Parathyroid adenoma (tissue), 2 donors: ENCODE results near the gene LSM2.

ENCODE experiments used
- H2AFZ ChIP-seq: fragments of 300-600 bp; sonication (generic); one replicate; pipeline ENCODE4 v1.7.0; 2017; ENCODE audit warnings: antibody characterized with exemption, mild to moderate bottlenecking
- H3K27ac ChIP-seq: fragments of 300-600 bp; sonication (generic); one replicate; pipeline ENCODE4 v1.7.0; 2017
- H3K27me3 ChIP-seq: fragments of 300-600 bp; sonication (generic); one replicate; pipeline ENCODE4 v1.7.0; 2017; ENCODE audit warnings: low read length; ENCODE audit not compliant: control insufficient read depth, insufficient read depth
- H3K36me3 ChIP-seq: fragments of 300-600 bp; sonication (generic); one replicate; pipeline ENCODE4 v1.7.0; 2017; ENCODE audit warnings: low read length; ENCODE audit not compliant: control insufficient read depth, insufficient read depth
- H3K4me1 ChIP-seq: fragments of 300-600 bp; sonication (generic); one replicate; pipeline ENCODE4 v1.7.0; 2017; ENCODE audit warnings: control low read depth
- H3K4me2 ChIP-seq: fragments of 300-600 bp; sonication (generic); one replicate; pipeline ENCODE4 v1.7.0; 2017; ENCODE audit warnings: low read length
- H3K4me3 ChIP-seq: fragments of 300-600 bp; sonication (generic); one replicate; pipeline ENCODE4 v1.7.0; 2017; ENCODE audit warnings: low read depth, low read length
- H3K79me2 ChIP-seq: fragments of 300-600 bp; sonication (generic); one replicate; pipeline ENCODE4 v1.7.0; 2017; ENCODE audit warnings: control low read depth
- H3K9ac ChIP-seq: fragments of 300-600 bp; sonication (generic); one replicate; pipeline ENCODE4 v1.7.0; 2017; ENCODE audit warnings: mild to moderate bottlenecking
- H3K9me3 ChIP-seq: fragments of 300-600 bp; sonication (generic); one replicate; pipeline ENCODE4 v1.7.0; 2017; ENCODE audit warnings: low read length; ENCODE audit not compliant: control insufficient read depth
- CTCF ChIP-seq: fragments of 300-600 bp; sonication (generic); IDR thresholded peaks from one replicate; pipeline ENCODE4 v1.7.0; 2017; ENCODE audit warnings: antibody characterized with exemption, mild to moderate bottlenecking
- donor health status: primary hyperparathyroidism.

LSM2 gene

GRCh38 chr6:31799781-31800180 lies 7.0 kb downstream of the LSM2 start:
- H3K9ac ChIP-seq = no peak overlapping the region
- no peaks in the 10 kb centered on the region for H3K79me2 ChIP-seq
- no peaks in the 10 kb centered on the region for H3K36me3 ChIP-seq
- H2AFZ ChIP-seq = no peak overlapping the region
- H3K27me3 ChIP-seq = no peaks in the 10 kb centered on the region
- H3K4me3 ChIP-seq = no peak overlapping the region
- H3K4me2 ChIP-seq = no peak overlapping the region
- peaks cover 6% of the 10 kb centered on the region for H3K4me1 ChIP-seq
- TF ChIP-seq CTCF = no peak
- H3K9me3 ChIP-seq = no peaks in the 10 kb centered on the region
- H3K27ac ChIP-seq = no peak overlapping the region

GRCh38 chr6:31797588-31797987 lies 9.2 kb downstream of the LSM2 start:
- Histone ChIP-seq H3K79me2 (no peaks in the 10 kb centered on the region), H3K4me1 (peaks cover 8% of the 10 kb centered on the region), H3K9ac (no peak overlapping the region), H3K4me3 (no peak overlapping the region), H3K4me2 (no peak overlapping the region), H3K9me3 (no peaks in the 10 kb centered on the region), H3K27me3 (no peaks in the 10 kb centered on the region), H3K27ac (no peak overlapping the region), H2AFZ (no peak overlapping the region), H3K36me3 (no peaks in the 10 kb centered on the region)
- TF ChIP-seq CTCF = no peak

- H3K4me1 ChIP-seq = peaks cover 8% of the 10 kb centered on the region
- H3K27ac ChIP-seq = peak overlapping the region; percentile 68
- H3K79me2 ChIP-seq = no peaks in the 10 kb centered on the region
- no peak overlapping the region for H2AFZ ChIP-seq
- TF ChIP-seq CTCF = no peak
- H3K4me3 ChIP-seq = no peak overlapping the region
- H3K4me2 ChIP-seq = no peak overlapping the region
- no peaks in the 10 kb centered on the region for H3K9me3 ChIP-seq
- H3K27me3 ChIP-seq = no peaks in the 10 kb centered on the region
- H3K36me3 ChIP-seq = no peaks in the 10 kb centered on the region
- no peak overlapping the region for H3K9ac ChIP-seq
These were observed 9.8 kb downstream of the LSM2 start for GRCh38 chr6:31796993-31797385.

GRCh38 chr6:31795616-31796298 lies 11.0 kb downstream of the LSM2 start, which contains the start of gene VARS1:
VARS1 (minus strand) TSS chr6:31795752; CDS start chr6:31795217, 535 bp downstream.
- no peaks in the 10 kb centered on the region for H3K79me2 ChIP-seq
- peaks cover 8% of the 10 kb centered on the region for H3K4me1 ChIP-seq
- H3K9me3 ChIP-seq = no peaks in the 10 kb centered on the region
- peak within 1 kb of the TSS; percentile 85 for H3K4me2 ChIP-seq
- H3K27ac ChIP-seq = peak within 1 kb of the TSS; percentile 68
- peak; percentile 93 for TF ChIP-seq CTCF
- H3K27me3 ChIP-seq = no peaks in the 10 kb centered on the region
- H3K36me3 ChIP-seq = no peaks in the 10 kb centered on the region
- H3K9ac ChIP-seq = peak within 1 kb of the TSS; percentile 89
- H2AFZ ChIP-seq = peak within 1 kb of the TSS; percentile 98
- peak within 1 kb of the TSS; percentile 86 for H3K4me3 ChIP-seq
